ENCODE measurements around the gene RHOBTB1.

- TF ChIP-seq TAF1 (conservative IDR thresholded peaks at IDR 0.05), result no peak
- no peak for TF ChIP-seq CTCF (IDR thresholded peaks at IDR 0.05; ENCODE audit: low read depth, low read length, missing input control)
- TF ChIP-seq, protein P1, sequence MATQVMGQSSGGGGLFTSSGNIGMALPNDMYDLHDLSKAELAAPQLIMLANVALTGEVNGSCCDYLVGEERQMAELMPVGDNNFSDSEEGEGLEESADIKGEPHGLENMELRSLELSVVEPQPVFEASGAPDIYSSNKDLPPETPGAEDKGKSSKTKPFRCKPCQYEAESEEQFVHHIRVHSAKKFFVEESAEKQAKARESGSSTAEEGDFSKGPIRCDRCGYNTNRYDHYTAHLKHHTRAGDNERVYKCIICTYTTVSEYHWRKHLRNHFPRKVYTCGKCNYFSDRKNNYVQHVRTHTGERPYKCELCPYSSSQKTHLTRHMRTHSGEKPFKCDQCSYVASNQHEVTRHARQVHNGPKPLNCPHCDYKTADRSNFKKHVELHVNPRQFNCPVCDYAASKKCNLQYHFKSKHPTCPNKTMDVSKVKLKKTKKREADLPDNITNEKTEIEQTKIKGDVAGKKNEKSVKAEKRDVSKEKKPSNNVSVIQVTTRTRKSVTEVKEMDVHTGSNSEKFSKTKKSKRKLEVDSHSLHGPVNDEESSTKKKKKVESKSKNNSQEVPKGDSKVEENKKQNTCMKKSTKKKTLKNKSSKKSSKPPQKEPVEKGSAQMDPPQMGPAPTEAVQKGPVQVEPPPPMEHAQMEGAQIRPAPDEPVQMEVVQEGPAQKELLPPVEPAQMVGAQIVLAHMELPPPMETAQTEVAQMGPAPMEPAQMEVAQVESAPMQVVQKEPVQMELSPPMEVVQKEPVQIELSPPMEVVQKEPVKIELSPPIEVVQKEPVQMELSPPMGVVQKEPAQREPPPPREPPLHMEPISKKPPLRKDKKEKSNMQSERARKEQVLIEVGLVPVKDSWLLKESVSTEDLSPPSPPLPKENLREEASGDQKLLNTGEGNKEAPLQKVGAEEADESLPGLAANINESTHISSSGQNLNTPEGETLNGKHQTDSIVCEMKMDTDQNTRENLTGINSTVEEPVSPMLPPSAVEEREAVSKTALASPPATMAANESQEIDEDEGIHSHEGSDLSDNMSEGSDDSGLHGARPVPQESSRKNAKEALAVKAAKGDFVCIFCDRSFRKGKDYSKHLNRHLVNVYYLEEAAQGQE (IDR thresholded peaks at IDR 0.05), result no peak
- TF ChIP-seq HNF4G (IDR thresholded peaks at IDR 0.05), result no peak
- no peak for TF ChIP-seq ATF3 (IDR thresholded peaks at IDR 0.05)
- no peak for TF ChIP-seq RAD21 (IDR thresholded peaks at IDR 0.05)
These were observed 87.6 kb downstream of the RHOBTB1 start for GRCh38 chr10:60856405-60856804.

Measured in liver (tissue), 3 donors.